GM21447 (cell line): ENCODE measurements around the gene OR6C6.
"Not testable (repeated sequence)": the region's sequence is repeated elsewhere in the genome, so short reads cannot be mapped to it uniquely, and the experiment has no call there.

Source experiments
- ATAC-seq: cut with Tn5 transposase; IDR thresholded peaks from one replicate; pipeline ENCODE4 v1.9.1; 2021; ENCODE audit not compliant: unreplicated experiment

Gene OR6C6

DNA sequence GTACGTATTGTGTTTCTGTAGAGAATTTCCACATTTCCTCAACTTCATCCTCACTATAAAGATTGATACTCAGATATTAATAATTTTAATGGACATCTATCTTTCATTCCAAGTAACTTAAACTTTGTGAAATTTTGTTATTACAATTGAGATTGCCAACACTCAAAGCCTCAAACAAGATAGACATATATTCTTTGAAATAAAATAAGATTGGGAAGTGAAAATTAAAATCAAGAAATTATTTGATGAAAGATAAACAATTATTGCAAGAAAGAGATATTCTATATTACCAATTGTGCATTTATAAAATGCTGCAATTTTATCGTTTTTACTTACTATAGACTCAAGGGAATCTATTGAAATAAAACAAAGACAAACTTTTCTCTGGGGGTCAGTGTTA is at the start of gene OR6C6:
TSS of gene OR6C6 (minus strand) at position 101 of the 400 bp plus-strand sequence. CDS start 1,337 bp downstream, outside the sequence.
- no peak for ATAC-seq

GRCh38 chr12:55336002-55336401 is 39.6 kb upstream of the OR6C6 start:
- no peak for ATAC-seq

DNA sequence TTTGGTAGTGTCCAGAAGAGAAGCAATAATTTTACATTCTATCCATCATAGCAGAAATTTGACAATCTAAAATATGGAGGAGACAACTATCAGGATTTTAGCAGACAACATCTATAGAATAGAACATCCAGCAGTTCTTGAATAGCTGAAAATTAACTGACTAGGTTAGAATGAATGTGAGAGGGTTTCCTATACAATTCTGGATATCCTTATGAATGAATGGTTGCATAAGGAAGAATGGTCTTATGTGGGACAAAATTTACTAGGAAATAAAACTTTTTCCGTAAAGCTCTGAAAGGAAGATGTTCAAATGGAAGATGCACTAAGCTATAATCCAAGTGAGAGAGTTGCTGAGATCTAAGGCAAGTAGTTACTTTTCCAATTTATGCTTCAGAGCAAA is 34.1 kb upstream of the OR6C6 start, which contains the start of gene OR6C3:
TSS of gene OR6C3 (plus strand) at position 301 of the 400 bp plus-strand sequence. CDS start 955 bp downstream, outside the sequence.
- no peak for ATAC-seq

DNA sequence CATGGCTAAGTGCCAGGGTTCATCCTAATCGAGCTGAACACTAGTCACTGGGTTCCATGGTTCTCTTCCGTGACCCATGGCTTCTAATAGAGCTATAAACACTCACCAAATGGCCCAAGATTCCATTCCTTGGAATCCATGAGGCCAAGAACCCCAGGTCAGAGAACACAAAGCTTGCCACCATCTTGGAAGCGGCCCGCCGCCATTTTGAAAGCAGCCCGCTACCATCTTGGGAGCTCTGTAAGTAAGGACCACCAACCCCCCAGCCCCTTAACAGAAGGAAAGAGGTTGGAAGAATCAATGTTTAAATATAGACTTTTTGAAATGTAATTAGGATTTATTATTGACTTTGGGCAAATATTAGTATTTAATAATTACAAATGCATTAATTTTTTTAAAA is 29.4 kb upstream of the OR6C6 start:
- ATAC-seq: not testable (repeated sequence)

DNA sequence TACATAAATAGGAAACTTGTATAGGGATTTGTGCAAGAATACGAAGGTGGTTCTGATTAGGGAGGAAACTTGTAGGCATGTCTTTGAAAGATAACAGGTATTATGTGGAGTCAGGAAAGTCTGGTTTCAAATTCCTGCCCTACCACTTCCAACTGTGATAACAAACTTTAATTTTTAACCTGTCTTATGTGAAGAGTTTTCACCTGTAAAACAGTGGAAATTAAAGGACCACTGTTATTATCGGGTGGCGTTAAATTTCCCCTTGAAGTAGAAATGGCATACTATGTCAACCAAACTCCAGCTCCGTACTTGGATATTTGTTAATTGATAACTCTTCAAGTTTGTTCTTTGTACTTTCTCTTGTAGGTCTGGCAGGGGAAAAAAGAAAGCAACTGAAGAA is 23.8 kb upstream of the OR6C6 start:
- ATAC-seq: no peak

DNA sequence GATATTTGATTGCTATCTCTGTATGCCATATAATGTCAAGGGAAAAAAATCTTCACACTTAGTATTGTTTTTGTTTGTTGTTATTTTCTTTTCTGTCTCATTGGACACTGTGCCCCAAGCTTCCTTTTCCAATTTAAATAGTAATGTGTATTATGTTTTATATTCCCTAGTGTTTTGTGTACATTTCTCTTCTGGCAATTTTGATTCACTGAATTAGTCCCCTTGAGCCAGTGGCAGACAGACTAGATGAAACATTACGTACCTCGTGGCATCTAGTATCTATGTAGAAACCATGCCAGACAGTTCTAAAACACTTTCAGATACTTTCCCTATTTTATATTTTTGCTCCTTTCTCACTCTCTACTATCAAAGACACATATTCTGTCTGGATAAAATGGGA is 17.7 kb upstream of the OR6C6 start, which contains the start of gene OR6C1:
TSS of gene OR6C1 (plus strand) at position 301 of the 400 bp plus-strand sequence. CDS start 6,257 bp downstream, outside the sequence.
- ATAC-seq: no peak

GRCh38 chr12:55289999-55290398 is 6.4 kb downstream of the OR6C6 start:
- ATAC-seq: no peak

DNA sequence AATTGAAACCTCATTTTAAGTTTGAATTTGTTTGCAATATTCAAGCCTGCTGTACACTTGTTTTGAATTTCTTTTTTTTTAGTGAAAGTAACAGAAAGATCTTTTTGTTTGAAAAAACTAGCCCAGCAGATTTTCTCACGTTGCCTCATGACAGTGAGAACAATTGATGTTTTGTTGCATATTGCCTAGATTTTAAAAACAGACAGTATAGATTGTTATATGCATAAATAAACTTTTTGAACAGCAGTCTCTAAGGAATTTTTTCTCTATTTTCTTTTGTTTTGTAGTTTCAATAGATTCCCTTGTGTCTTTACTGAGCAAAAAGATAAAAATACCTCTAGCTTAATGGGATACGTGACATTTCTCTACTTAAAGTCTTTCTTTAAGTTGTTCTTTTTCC is 15.4 kb downstream of the OR6C6 start:
- no peak for ATAC-seq

- no peak for ATAC-seq
These were observed 38.1 kb downstream of the OR6C6 start for GRCh38 chr12:55258303-55258702.

DNA sequence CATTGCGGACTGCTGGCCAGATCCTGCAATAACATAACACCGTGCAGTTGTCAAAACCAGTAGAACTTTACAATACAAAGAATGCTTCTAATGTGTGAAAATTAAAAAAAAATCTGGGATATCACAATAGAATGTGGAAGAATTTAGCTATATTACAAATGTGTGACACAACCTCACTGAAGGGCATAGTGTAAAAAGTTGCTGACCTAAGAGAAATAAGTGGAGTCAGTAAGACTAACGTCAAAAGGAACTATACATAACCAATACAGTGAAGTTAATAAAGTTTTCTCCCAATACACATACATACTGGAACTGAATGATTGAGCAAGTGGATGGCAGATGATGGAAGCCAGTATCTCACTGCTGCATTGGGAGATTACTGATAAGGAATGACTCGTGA is 39.5 kb downstream of the OR6C6 start:
- ATAC-seq: no peak

GRCh38 chr12:55253281-55253680 is 43.1 kb downstream of the OR6C6 start:
- ATAC-seq: no peak

GRCh38 chr12:55250944-55251343 is 45.4 kb downstream of the OR6C6 start:
- ATAC-seq: no peak

DNA sequence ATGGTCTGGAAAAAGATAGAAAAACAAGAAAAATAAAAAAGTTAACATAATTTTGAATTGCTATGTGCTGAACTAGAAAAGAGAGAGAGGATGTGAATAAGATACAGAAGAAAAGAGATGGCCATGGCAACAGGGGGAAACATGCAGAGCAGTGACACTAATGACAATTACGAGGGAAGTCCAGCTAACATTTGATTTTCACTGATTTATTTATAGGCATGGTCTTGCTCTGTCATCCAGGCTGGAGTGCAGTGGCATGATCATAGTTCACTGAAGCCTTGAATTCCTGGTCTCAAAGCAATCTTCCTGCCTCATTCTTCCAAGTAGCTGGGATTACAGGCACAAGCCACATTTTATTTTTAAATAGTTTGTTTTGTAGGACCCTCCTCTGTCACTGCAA is 50.2 kb downstream of the OR6C6 start:
- no peak for ATAC-seq

- ATAC-seq: no peak
These were observed 52.1 kb downstream of the OR6C6 start, which contains the start of gene OR6C74 for GRCh38 chr12:55244309-55244708. Gene OR6C74 (plus strand): TSS chr12:55244609. CDS start chr12:55247288, 2,679 bp downstream.
